ENCODE results near the gene ATP9B. TPM values are rescaled to one million over a fixed set of nuclear protein-coding genes. Genes with fewer than 3 reads are reported as not detected.

Gene ATP9B
- total RNA-seq, 1 experiment from 2014 or later: 17.8 TPM

GRCh38 chr18:79139206-79139605, 70.0 kb downstream of the ATP9B start:
- Histone ChIP-seq H3K9ac (ENCODE audit: low read length) (no peak overlapping the region), H2AFZ (ENCODE audit: low read depth, low read length, poor library complexity, severe bottlenecking) (no peak overlapping the region), H3K27ac (ENCODE audit: low read depth, low read length) (no peak overlapping the region), H3K36me3 (ENCODE audit: control insufficient read depth in 1 of 2, insufficient read depth in 2 of 2, low read length in 2 of 2) (no peaks in the 10 kb centered on the region), H3K9me2 (ENCODE audit: insufficient read depth) (no peaks in the 10 kb centered on the region), H3K4me1 (ENCODE audit: control insufficient read depth in 1 of 2, insufficient read depth in 2 of 2, low read length in 2 of 2) (no peaks in the 10 kb centered on the region), H3K4me3 (replicated peaks in 1 of 2; ENCODE audit: low read depth in 1 of 2, low read length in 2 of 2) (no peak overlapping the region), H3K9me3 (ENCODE audit: control insufficient read depth in 1 of 2, insufficient read depth in 1 of 2, low read depth in 1 of 2, low read length in 2 of 2) (no peaks in the 10 kb centered on the region), H3K4me2 (ENCODE audit: low read length) (no peak overlapping the region), H4K20me1 (ENCODE audit: insufficient read depth) (no peaks in the 10 kb centered on the region), H3K79me2 (ENCODE audit: insufficient read depth, low read length) (no peaks in the 10 kb centered on the region), H3K27me3 (ENCODE audit: insufficient read depth, low read length) (no peaks in the 10 kb centered on the region)
- ChIA-PET POLR2A (no interaction called here), CTCF (no interaction called here), RAD21 (ENCODE audit: low non-redundant PET in 1 of 2, low total read pairs in 2 of 2, uncharacterized antibody in 2 of 2, unreplicated experiment in 2 of 2) (no interaction called here)
- no peak for TF ChIP-seq CBX3 (IDR thresholded peaks at IDR 0.05; ENCODE audit: low read depth)
- TF ChIP-seq SP1 (IDR thresholded peaks at IDR 0.05; ENCODE audit: low read depth): no peak
- TF ChIP-seq EZH2 (IDR thresholded peaks at IDR 0.05): no peak
- no peak for TF ChIP-seq RAD21 (IDR thresholded peaks at IDR 0.05; ENCODE audit: low read depth)
- no peak for TF ChIP-seq CEBPB (IDR thresholded peaks at IDR 0.05; ENCODE audit: low read depth)
- TF ChIP-seq ZBTB33 (IDR thresholded peaks at IDR 0.05; ENCODE audit: extremely low read depth, insufficient replicate concordance, low read length): no peak
- no peak for TF ChIP-seq EZH2phosphoT487 (IDR thresholded peaks at IDR 0.05; ENCODE audit: borderline replicate concordance)
- no peak for TF ChIP-seq ELF1 (IDR thresholded peaks at IDR 0.05; ENCODE audit: borderline replicate concordance, low read depth)
- no peak for TF ChIP-seq ZFX (IDR thresholded peaks at IDR 0.05)
- no peak for TF ChIP-seq ATF3 (IDR thresholded peaks at IDR 0.05)
- no peak for TF ChIP-seq ZNF274 (IDR thresholded peaks at IDR 0.05; ENCODE audit: low read depth, low read length)
- TF ChIP-seq TCF7L2 (IDR thresholded peaks at IDR 0.05; ENCODE audit: borderline replicate concordance, extremely low read depth, insufficient read depth, insufficient read length): no peak
- no peak for TF ChIP-seq CTCF (IDR thresholded peaks at IDR 0.05 in 2 of 3, conservative IDR thresholded peaks at IDR 0.05 in 1 of 3; ENCODE audit: borderline replicate concordance in 1 of 3, insufficient read depth in 1 of 3, low read depth in 2 of 3, low read length in 2 of 3)
- no peak for TF ChIP-seq POLR2A (IDR thresholded peaks at IDR 0.05; ENCODE audit: borderline replicate concordance, extremely low read depth, insufficient read depth, insufficient read length)
- no peak for TF ChIP-seq SIN3A (IDR thresholded peaks at IDR 0.05; ENCODE audit: low read depth)
- no TSS peak for BruUV-seq (replicated peaks)
- intact Hi-C loops (cut with micrococcal nuclease): no loop called here
- ATAC-seq: no peak
- DNase-seq (ENCODE audit: low read depth, low spot score): no peak

All from HCT116 (cell line).